ENCODE measurements around the gene DRC7. TPM values are rescaled to one million over a fixed set of nuclear protein-coding genes. Genes with fewer than 3 reads are reported as not detected.

Gene DRC7
- total RNA-seq, 4 donors from 2014 or later: 0.22 to 2.1 TPM; not detected in 2

DNA sequence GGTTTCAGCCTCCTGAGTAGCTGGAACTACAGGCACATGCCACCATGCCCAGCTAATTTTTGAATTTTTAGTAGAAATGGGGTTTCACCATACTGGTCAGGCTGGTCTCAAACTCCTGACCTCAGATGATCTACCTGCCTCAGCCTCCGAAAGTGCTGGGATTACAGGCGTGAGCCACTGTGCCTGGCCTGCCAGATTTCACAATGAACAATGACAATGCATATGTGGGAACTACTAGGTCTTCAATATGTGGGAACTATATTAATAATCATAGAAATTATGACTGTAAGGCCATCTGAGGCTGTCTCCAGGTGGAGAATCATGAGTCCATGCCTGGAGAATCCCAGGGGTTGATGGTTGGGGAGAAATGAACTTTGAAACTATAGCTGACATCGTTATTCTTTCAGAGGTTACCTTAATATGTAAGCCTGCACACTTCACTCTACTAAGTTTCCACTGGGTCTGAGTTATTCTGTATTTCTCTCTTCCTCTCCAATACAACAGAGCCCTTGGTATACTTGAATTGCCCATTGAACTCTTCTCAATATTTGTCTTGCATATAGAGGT, 7.2 kb upstream of the DRC7 start:
- no peak overlapping the region for H3K4me3 ChIP-seq
- H3K9me3 ChIP-seq: no peaks in the 10 kb centered on the region
- no peak for TF ChIP-seq POLR2A (IDR thresholded peaks at IDR 0.05)
- TF ChIP-seq EP300 (IDR thresholded peaks at IDR 0.05): no peak
- TF ChIP-seq, protein P1, sequence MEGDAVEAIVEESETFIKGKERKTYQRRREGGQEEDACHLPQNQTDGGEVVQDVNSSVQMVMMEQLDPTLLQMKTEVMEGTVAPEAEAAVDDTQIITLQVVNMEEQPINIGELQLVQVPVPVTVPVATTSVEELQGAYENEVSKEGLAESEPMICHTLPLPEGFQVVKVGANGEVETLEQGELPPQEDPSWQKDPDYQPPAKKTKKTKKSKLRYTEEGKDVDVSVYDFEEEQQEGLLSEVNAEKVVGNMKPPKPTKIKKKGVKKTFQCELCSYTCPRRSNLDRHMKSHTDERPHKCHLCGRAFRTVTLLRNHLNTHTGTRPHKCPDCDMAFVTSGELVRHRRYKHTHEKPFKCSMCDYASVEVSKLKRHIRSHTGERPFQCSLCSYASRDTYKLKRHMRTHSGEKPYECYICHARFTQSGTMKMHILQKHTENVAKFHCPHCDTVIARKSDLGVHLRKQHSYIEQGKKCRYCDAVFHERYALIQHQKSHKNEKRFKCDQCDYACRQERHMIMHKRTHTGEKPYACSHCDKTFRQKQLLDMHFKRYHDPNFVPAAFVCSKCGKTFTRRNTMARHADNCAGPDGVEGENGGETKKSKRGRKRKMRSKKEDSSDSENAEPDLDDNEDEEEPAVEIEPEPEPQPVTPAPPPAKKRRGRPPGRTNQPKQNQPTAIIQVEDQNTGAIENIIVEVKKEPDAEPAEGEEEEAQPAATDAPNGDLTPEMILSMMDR (IDR thresholded peaks at IDR 0.05): no peak
- H3K36me3 ChIP-seq: no peaks in the 10 kb centered on the region
- 87 to 90% methylated on average over 3 of the region's 3 CpGs for WGBS, 2 donors
- DNase-seq (ENCODE audit: low spot score in 2 of 2): no peak
- no peaks in the 10 kb centered on the region for H3K27me3 ChIP-seq
- H3K27ac ChIP-seq: no peak overlapping the region
- H3K4me1 ChIP-seq: no peaks in the 10 kb centered on the region

- Histone ChIP-seq H3K9me3 (no peaks in the 10 kb centered on the region), H3K27me3 (no peaks in the 10 kb centered on the region), H3K27ac (no peak overlapping the region), H3K36me3 (no peaks in the 10 kb centered on the region), H3K4me3 (no peak overlapping the region), H3K4me1 (no peaks in the 10 kb centered on the region)
- WGBS, 2 donors: 62 to 65% methylated on average over 4 of the region's 4 CpGs
- TF ChIP-seq, protein P1 (IDR thresholded peaks at IDR 0.05): no peak
- TF ChIP-seq EP300 (IDR thresholded peaks at IDR 0.05): no peak
- TF ChIP-seq POLR2A (IDR thresholded peaks at IDR 0.05): no peak
- DNase-seq (ENCODE audit: low spot score in 2 of 2): no peak
Measured at GRCh38 chr16:57688487-57688986, 6.1 kb upstream of the DRC7 start.

DNA sequence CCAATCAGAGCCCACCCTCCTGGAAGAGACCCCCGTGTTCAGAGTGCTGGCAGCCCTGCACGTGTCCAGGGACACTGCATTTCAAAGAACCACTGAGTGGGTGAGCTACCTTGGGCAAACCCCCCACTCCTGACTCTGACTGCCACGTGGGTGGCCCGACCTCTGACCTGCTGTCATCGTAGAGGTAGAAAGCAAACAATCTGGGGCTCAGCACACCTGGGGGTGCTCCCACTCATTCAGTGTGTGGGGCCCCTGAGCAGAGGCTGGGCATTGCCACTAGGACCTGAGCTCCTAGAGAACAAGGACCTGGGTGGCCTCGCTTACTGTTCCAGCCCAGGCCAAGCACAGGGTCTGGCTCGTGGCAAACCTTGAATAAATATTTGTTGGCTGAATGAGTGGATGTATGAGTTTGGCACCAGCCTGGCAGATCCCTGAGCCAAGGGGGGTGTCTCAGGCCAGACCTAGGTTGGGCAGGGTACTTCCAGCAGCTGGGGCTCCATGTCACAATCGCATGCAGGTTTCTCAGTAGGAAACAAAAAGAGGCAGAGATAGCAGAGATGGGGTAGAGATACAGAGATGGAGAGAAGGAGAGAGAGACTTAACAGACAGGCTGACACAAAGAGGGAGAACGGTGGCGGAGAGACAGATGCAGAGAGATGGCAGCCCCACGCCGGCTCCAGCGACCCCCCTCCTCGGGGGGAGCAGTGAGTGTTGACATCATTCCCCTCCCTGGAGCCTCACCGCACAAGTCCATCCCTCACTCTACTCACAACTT, 5.4 kb upstream of the DRC7 start:
- no peaks in the 10 kb centered on the region for H3K36me3 ChIP-seq
- H3K9me3 ChIP-seq: no peaks in the 10 kb centered on the region
- no peak overlapping the region for H3K27ac ChIP-seq
- TF ChIP-seq EP300 (IDR thresholded peaks at IDR 0.05) (no peak), POLR2A (IDR thresholded peaks at IDR 0.05) (no peak)
- TF ChIP-seq, protein P1 (IDR thresholded peaks at IDR 0.05): no peak
- no peak for DNase-seq (ENCODE audit: low spot score in 2 of 2)
- 40 to 41% methylated on average over 10 to 15 of the region's 15 CpGs for WGBS, 2 donors
- H3K4me1 ChIP-seq: no peaks in the 10 kb centered on the region
- no peak overlapping the region for H3K4me3 ChIP-seq
- H3K27me3 ChIP-seq: no peaks in the 10 kb centered on the region

DNA sequence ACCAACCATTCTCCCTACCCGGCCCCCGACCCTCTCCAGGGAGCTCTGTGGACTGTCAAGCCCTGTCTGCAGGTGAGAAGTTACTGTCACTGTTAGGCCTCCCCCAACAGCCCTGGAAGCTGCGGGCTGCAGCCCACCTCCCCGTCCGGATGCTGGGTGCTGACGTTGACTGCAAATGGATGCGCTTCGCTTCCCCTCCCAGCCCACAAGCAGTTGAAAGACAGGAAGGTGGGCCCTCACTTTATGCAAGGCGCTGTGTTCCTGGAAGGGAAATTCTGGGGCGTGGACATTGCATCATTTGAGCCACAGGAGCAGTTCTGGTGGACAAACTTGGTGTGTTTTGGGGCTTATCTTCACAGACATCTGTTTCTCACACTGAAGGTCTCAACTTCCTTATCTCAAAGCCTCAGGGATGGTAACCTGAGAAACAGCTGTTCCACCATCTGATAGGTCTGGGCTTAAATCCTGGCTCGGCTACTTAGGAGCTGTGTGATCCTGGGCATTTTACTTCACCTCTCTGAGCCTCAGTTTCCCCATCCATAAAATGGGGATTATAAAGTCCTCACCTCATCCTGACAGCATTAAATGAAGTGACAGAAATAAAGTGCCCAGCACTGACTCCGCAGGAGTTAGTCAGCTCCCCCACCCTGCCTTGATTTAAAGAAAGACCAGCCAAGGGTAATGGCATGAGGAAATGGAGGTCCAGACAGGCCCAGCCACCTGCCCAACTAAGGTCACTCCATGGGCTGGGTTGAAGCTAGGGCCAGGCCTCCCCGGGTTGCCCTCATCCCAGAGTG, 4.6 kb upstream of the DRC7 start:
- H3K27ac ChIP-seq: no peak overlapping the region
- H3K4me3 ChIP-seq: no peak overlapping the region
- TF ChIP-seq, protein P1 (IDR thresholded peaks at IDR 0.05): no peak
- TF ChIP-seq POLR2A (IDR thresholded peaks at IDR 0.05) (no peak), EP300 (IDR thresholded peaks at IDR 0.05) (no peak)
- H3K36me3 ChIP-seq: no peaks in the 10 kb centered on the region
- H3K9me3 ChIP-seq: no peaks in the 10 kb centered on the region
- DNase-seq (ENCODE audit: low spot score in 2 of 2): no peak
- H3K4me1 ChIP-seq: peaks cover 0 to 5% (median 0%) of the 10 kb centered on the region in 4 donors
- 55 to 57% methylated on average over 12 to 13 of the region's 13 CpGs for WGBS, 2 donors
- no peaks in the 10 kb centered on the region for H3K27me3 ChIP-seq
